CD4-positive, alpha-beta T cell (primary cell): ENCODE data around the gene TAAR5. TPM values are rescaled to one million over a fixed set of nuclear protein-coding genes. Genes with fewer than 3 reads are reported as not detected.

Experiments used
- ATAC-seq: fragments of 200-7000 bp; cut with Tn5 transposase; one replicate; pipeline ENCODE4 v1.10.0; 2022; ENCODE audit warnings: mild to moderate bottlenecking; ENCODE audit not compliant: poor library complexity
- CTCF ChIA-PET: fragments of 350-600 bp; sonication (Branson Sonifier 250); formaldehyde crosslinking; loops from one replicate; lab custom pipeline; 2021; ENCODE audit warnings: antibody characterized with exemption, inconsistent platforms; lab: Charles Lee
- POLR2A ChIA-PET: fragments of 350-600 bp; sonication (Branson Sonifier 250); formaldehyde crosslinking; loops from one replicate; lab custom pipeline; 2021; ENCODE audit warnings: antibody characterized with exemption, inconsistent platforms; lab: Charles Lee
- DNase-seq, 14 experiments: peaks; one replicate each; pipeline ENCODE4 v3.0.0-alpha.2; 2013 to 2020; ENCODE audit warnings: mixed read lengths in 2 of 14
- H3K27ac ChIP-seq, 2 donors: one replicate each; pipeline versions ENCODE4 v1.5.1 to v1.7.0; 2013; ENCODE audit warnings: low read length in 2 of 2, low read depth in 1 of 2, mild to moderate bottlenecking in 1 of 2
- H3K27me3 ChIP-seq, 2 experiments: 1 replicate in 1 of 2; 2 replicates in 1 of 2; pipeline versions ENCODE4 v1.6.1 to v1.7.0; 2013; ENCODE audit warnings: low read length in 2 of 2, control low read depth in 1 of 2, mild to moderate bottlenecking in 1 of 2, moderate library complexity in 1 of 2; ENCODE audit not compliant: insufficient read depth in 2 of 2, control insufficient read depth in 1 of 2
- H3K36me3 ChIP-seq: one replicate; pipeline ENCODE4 v1.6.1; 2013; ENCODE audit warnings: low read length, control low read depth; ENCODE audit not compliant: insufficient read depth
- H3K4me1 ChIP-seq: one replicate; pipeline ENCODE4 v1.6.1; 2013; ENCODE audit warnings: low read length, control low read depth; ENCODE audit not compliant: insufficient read depth
- H3K4me3 ChIP-seq: one replicate; pipeline ENCODE4 v1.5.1; 2013; ENCODE audit warnings: mild to moderate bottlenecking, low read length, moderate library complexity
- H3K9me3 ChIP-seq, 2 experiments: 1 replicate in 1 of 2; 2 replicates in 1 of 2; pipeline versions ENCODE4 v1.6.1 to v1.7.0; 2013; ENCODE audit warnings: low read length in 2 of 2, mild to moderate bottlenecking in 2 of 2, control low read depth in 1 of 2, moderate library complexity in 1 of 2; ENCODE audit not compliant: control insufficient read depth in 1 of 2, insufficient read depth in 1 of 2
- H3K27ac Mint-ChIP-seq: one replicate; pipeline ENCODE4 v1.8.0; 2020; ENCODE audit warnings: mixed read lengths
- H3K27me3 Mint-ChIP-seq: one replicate; pipeline ENCODE4 v1.8.0; 2021; ENCODE audit warnings: mixed read lengths
- H3K36me3 Mint-ChIP-seq: one replicate; pipeline ENCODE4 v1.8.0; 2021; ENCODE audit warnings: low read depth, mixed read lengths
- H3K4me1 Mint-ChIP-seq: one replicate; pipeline ENCODE4 v1.8.0; 2021; ENCODE audit warnings: low read depth, mixed read lengths
- H3K4me3 Mint-ChIP-seq: one replicate; pipeline ENCODE4 v1.8.0; 2020; ENCODE audit warnings: mild to moderate bottlenecking, mixed read lengths
- H3K9me3 Mint-ChIP-seq: one replicate; pipeline ENCODE4 v1.8.0; 2020; ENCODE audit warnings: mixed read lengths
- intact Hi-C, 2 experiments: fragments of 100-400 bp; cut with DNase I in 1 of 2; cut with micrococcal nuclease in 1 of 2; formaldehyde crosslinking; loops; one replicate each; pipeline versions ENCODE4 v1.15.1 to v1.9.0; 2023 to 2025; cut with DNase I, micrococcal nuclease
- total RNA-seq, 174 experiments: library from RNA in 2 of 174; stranded (reverse) in 2 of 174; gene quantifications; one replicate each; pipeline ENCODE4 v1.2.3 and lab custom pipeline; 2021 to 2026
- TF ChIP-seq, protein P1 (sequence below): fragments of 200-600 bp; IDR thresholded peaks from one replicate; pipeline ENCODE4 v1.8.0; 2022; ENCODE audit warnings: antibody characterized with exemption, mild to moderate bottlenecking

The TAAR5 gene
- total RNA-seq, 2 experiments from 2014 or later: not detected

DNA sequence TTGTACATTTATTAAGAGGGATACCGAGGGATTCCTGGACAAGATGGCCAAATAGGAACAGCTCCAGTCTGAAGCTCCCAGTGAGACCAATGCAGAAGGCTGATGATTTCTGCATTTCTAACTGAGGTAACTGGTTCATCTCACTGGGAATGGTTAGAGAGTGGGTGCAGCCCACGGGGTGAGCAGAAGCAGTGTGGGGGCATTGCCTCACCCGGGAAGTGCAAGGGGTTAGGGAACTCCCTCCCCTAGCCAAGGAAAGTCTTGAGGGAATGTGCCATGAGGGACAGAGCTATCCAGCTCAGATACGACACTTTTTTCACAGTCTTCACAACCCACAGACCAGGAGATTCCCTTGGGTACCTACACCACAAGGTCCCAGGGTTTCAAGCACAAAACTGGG lies 45.3 kb upstream of the TAAR5 start:
- H3K4me3 Mint-ChIP-seq: no peak overlapping the region
- no peak overlapping the region for H3K4me3 ChIP-seq
- TF ChIP-seq, protein P1, sequence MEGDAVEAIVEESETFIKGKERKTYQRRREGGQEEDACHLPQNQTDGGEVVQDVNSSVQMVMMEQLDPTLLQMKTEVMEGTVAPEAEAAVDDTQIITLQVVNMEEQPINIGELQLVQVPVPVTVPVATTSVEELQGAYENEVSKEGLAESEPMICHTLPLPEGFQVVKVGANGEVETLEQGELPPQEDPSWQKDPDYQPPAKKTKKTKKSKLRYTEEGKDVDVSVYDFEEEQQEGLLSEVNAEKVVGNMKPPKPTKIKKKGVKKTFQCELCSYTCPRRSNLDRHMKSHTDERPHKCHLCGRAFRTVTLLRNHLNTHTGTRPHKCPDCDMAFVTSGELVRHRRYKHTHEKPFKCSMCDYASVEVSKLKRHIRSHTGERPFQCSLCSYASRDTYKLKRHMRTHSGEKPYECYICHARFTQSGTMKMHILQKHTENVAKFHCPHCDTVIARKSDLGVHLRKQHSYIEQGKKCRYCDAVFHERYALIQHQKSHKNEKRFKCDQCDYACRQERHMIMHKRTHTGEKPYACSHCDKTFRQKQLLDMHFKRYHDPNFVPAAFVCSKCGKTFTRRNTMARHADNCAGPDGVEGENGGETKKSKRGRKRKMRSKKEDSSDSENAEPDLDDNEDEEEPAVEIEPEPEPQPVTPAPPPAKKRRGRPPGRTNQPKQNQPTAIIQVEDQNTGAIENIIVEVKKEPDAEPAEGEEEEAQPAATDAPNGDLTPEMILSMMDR: no peak
- H3K27ac Mint-ChIP-seq: no peak overlapping the region
- ChIA-PET CTCF (no interaction called here), POLR2A (no interaction called here)
- H3K9me3 Mint-ChIP-seq: peaks cover 3% of the 10 kb centered on the region
- peaks cover 9 to 11% of the 10 kb centered on the region in 2 experiments for H3K27me3 ChIP-seq
- DNase-seq: no peak
- intact Hi-C loops: no loop called here
- ATAC-seq: no peak
- no peaks in the 10 kb centered on the region for H3K36me3 Mint-ChIP-seq
- no peak overlapping the region for H3K27ac ChIP-seq
- no peaks in the 10 kb centered on the region for H3K4me1 ChIP-seq
- H3K36me3 ChIP-seq: no peaks in the 10 kb centered on the region
- H3K9me3 ChIP-seq: no peaks in the 10 kb centered on the region
- peaks cover 51% of the 10 kb centered on the region for H3K27me3 Mint-ChIP-seq
- no peaks in the 10 kb centered on the region for H3K4me1 Mint-ChIP-seq

DNA sequence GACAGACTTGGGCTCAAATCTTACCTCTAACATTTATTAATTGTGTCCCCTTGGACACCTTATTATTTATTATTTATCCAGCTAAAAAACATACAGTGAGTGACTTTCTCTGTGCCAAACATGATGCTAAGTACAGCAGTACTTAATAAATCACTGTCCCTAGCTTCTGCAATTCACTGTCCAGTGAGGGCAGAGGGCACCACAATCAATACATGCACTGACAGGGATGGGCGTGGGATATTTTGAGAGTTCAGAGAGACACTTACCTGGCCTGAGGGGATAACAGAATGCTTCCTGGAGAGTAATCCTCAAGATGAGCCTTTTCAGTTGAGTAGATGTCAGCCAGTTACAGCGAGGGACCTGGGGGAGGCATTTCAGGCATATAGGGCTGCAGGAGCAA lies 43.8 kb upstream of the TAAR5 start:
- POLR2A ChIA-PET: no interaction called here
- Histone ChIP-seq H3K36me3 (no peaks in the 10 kb centered on the region), H3K27me3 (peaks cover 9 to 11% of the 10 kb centered on the region in 2 experiments), H3K27ac (no peak overlapping the region), H3K4me3 (no peak overlapping the region), H3K9me3 (no peaks in the 10 kb centered on the region), H3K4me1 (no peaks in the 10 kb centered on the region)
- TF ChIP-seq, protein P1: no peak
- H3K4me1 Mint-ChIP-seq: no peaks in the 10 kb centered on the region
- no peak for DNase-seq
- intact Hi-C loops: no loop called here
- CTCF ChIA-PET: interaction anchor here (1.1 kb wide), 1 partner anchor 10 kb away, joined by 4 read pairs; no protein-coding TSS in a partner anchor
- no peaks in the 10 kb centered on the region for H3K36me3 Mint-ChIP-seq
- H3K27ac Mint-ChIP-seq: no peak overlapping the region
- H3K9me3 Mint-ChIP-seq: peaks cover 3% of the 10 kb centered on the region
- H3K4me3 Mint-ChIP-seq: no peak overlapping the region
- no peak for ATAC-seq
- peaks cover 43% of the 10 kb centered on the region for H3K27me3 Mint-ChIP-seq

- Histone ChIP-seq H3K27me3 (peaks cover 0 to 8% of the 10 kb centered on the region in 2 experiments), H3K9me3 (no peaks in the 10 kb centered on the region), H3K36me3 (no peaks in the 10 kb centered on the region), H3K4me3 (no peak within 1 kb of the TSS), H3K4me1 (no peaks in the 10 kb centered on the region), H3K27ac (no peak within 1 kb of the TSS)
- intact Hi-C loops: no loop called here
- Mint-ChIP-seq H3K4me1 (no peaks in the 10 kb centered on the region), H3K27me3 (peaks cover 31% of the 10 kb centered on the region), H3K36me3 (no peaks in the 10 kb centered on the region), H3K9me3 (peaks cover 5% of the 10 kb centered on the region), H3K27ac (no peak within 1 kb of the TSS), H3K4me3 (no peak within 1 kb of the TSS)
- DNase-seq (no peak), ATAC-seq (no peak)
- ChIA-PET POLR2A (no interaction called here), CTCF (interaction anchor here (0.6 kb wide), 1 partner anchor 156 kb away, joined by 3 read pairs; no protein-coding TSS in a partner anchor)
- TF ChIP-seq, protein P1: no peak
Observed at GRCh38 chr6:132624175-132624574, 34.6 kb upstream of the TAAR5 start, which contains the start of gene TAAR2. TAAR2 (minus strand) TSS chr6:132624275; CDS start chr6:132624275, 0 bp downstream.
